Middle frontal gyrus (tissue), 1 donor: ENCODE measurements around the gene POLN.

Experiments
- DNase-seq: peaks from one replicate; pipeline ENCODE4 v3.0.0-alpha.2; 2015; ENCODE audit warnings: low spot score; ENCODE audit errors: extremely low spot score

POLN gene

DNA sequence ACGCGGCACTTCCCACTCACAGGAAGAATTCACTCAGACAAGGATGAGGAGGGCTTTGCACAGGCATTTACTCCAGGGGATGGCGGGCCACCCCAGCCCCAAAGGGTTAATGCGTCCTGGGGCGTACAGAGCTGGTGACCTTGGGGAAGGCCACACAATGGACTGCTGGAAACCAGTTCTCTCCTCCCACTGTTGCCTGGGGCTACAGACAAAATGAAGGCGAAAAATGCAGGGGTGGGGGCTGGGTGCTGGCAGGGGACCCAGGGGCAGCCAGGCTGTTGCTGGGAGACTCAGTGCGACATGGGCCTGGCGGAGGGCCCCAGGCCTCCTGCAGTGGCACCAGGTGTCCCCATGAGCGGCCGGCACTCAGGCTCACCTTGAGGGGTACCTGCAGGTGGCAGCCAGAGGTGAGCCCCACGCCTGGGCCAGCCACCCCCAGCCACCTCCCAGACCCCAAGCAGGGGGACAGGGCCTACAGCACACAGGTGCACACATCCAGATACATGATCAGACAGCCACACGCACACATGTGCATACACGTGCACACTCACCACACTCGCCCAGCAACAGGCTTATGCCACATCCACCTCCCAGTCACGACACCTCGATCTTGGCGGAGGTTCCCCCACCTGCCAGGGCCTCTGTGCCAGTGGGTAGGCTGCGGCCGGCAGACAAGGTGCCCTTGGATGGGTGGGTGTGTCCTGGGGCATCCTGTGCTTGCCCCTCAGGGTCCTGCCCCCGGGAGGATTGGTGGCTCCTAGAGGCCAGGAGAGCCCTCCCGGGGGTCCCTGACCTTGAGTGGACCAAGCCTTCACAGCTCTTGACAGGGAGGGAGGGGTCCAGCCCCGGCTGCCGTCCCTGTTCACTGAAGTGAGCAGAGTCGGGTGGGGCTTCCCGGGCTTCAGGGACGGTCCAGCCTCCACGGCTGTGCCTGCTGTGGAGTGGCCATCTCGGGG lies 169.7 kb downstream of the POLN start:
- DNase-seq: no peak

DNA sequence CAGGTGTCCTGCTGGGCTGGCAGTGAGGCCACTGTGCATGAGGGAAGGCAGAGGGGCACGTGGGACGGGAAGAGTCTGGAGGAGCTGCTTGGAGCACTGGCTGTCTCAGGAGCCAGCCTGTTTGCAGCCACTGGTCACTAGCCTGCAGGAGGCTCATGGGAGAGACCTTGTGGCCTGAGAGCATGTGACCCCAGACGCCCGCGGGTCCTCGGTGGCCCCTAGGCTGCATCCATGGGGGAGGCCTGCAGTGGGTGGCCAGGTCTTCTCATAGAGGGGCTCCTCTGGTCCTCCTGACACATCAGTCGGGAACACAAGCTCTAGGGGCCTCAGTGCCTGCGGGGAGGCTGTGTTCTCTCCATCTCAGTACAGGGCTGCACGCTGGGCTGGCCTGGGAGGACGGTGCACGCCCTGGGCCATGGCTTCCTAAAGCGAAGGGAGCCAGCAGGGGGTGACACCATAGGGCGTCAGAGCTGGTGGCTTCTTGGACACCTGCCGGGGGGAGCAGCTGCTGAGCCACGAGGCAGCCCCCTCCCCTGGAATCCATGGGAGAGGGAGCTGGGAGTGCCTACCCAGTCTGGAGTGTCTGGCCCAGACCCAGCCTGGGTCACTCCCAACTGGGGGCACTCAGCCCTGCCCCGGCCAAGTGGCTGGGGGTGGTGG lies 170.5 kb downstream of the POLN start:
- DNase-seq: no peak

DNA sequence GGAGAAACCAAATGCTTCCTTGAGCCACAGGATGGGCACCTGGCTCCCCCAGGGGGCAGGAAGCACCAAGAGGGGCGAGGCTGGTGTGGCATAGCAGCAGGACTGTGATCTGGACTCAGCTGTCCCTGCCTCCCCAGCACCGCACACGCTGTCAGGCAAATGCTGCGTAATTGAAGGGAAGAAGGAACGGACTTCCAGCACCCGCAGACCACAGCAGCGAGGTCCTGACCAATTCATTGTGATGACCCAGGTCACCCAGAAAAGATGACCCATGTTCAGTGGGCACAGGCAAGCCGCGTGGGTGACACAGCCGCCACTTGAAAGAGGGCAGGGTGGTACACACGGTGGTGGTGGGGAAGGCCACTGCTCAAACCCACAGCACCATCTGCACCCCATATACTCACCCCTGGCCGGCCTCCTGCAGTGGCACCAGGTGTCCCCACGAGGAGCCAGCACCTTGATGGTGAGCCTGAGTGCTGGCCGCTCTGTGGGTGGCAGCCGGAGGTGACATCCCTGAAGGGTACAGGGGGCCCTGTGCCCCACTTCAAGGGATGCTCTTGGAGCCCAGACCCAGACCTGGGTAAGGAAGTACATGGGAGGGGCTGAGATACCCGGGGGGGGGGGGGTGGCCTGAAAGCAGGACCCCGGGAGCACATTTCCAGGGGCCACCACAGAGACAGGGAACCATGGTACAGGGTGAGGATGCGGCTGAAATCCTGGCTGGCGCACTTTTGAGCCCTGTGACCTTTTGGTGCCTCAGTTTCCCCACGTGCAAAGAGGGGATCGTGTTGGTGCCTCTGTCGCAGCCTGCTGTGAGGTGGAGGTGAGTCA lies 171.3 kb downstream of the POLN start:
- no peak for DNase-seq

DNA sequence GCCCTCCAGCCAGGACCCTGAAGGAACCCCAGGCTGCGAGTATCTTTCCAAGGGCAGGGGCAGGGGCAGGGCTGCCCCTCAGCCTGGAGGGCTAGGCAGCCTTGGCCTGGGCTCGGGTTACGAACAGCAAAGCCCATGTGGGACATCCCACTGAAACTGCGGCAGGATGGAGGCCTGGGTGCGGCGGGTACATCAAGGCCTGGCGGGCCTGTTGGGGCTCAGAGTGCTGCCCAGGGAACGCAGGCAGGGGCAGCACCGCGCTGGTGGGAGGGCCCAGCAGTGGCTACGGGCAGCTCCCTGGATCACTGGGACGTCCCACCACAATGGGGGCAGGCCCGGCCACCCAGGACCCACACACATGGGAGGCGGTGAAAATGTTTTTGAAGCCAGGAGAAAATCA lies 171.9 kb downstream of the POLN start:
- DNase-seq: no peak

GRCh38 chr4:2069161-2069971 lies 172.6 kb downstream of the POLN start:
- DNase-seq: no peak

- DNase-seq: no peak
Observed at GRCh38 chr4:2068566-2068965, 173.4 kb downstream of the POLN start.

GRCh38 chr4:2068198-2068470 lies 173.8 kb downstream of the POLN start:
- DNase-seq: no peak

GRCh38 chr4:2067446-2068197 lies 174.3 kb downstream of the POLN start:
- peak; percentile 6 for DNase-seq

DNA sequence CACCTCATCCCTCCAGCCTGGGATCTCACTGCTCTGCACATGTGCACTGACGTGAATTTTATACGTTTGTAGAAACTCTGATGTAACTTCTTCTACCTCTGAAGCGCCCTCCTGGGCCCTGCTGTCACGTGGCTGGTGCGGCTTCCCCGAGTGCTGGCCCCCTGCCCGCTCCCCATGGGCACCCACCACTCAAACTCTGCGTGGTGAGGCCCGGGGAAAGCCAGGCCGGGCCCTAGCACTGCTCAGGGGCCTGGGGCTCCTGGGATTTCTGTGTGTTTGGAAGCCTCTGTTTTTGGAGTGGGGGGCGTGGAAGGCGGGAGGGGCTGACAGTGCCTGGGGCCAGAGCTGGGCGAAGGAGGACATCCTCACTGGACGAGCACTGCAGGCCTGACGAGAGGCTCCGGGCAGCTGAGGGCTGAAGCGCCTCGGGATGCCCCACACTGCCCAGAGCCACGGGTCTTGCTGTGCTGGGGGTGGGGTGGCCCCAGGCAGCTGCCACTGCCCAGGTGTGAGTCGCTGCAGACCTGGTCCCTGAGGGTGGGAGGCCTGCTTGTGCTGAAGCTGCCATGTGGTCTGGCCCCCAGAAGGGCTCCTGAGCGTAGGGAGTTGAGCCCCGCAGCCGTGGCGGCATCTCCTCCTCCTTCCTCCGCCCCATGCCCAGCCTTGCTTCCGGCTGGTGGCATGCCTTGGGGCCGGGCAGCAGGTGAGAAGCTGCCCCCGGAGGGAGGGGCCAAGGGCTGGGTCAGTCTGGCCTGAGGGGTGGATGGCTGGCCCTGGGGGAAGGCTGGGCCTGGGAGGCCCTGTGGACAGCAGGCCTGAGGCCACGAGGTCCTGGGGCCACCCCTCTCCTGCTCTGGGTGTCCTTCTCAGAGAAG lies 175.1 kb downstream of the POLN start:
- DNase-seq: no peak

- no peak for DNase-seq
Observed at GRCh38 chr4:2066011-2066551, 175.8 kb downstream of the POLN start.

GRCh38 chr4:2065106-2065930 lies 176.6 kb downstream of the POLN start:
- DNase-seq: no peak

DNA sequence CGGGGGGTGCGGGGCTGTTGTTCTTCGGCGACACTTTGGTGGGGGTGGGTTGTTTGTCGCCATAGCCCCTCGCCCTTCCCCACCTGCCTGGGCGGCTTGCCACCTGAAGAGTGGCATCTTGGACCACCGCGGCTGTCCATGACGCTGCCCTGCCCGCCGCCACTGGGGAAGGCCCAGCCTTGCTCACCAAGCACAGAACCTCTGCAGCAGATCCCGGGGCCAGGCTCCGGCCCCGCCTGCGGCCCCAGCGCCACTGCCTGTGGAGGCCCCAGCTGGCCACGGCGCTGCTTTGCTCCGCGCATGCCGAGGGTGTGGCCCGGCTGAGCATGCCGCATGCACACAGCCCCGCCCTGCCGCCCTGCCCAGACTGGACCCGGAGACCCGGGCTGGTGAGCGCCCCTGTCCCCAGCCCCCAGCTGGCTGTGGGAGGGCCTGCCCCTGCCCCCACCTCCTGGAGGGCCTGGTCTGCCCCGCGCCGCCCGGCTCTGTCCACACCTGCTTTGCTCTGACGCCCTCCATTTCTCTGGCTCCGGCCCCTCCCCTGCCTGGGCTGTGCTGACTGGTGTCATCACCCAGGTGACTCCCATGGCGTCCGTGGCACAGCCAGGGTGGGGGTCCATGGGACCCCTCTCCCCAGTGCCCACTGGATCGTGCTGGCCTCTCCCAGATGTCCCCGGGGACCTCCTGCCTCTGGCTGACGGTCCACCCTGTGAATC lies 177.5 kb downstream of the POLN start:
- DNase-seq: no peak

- DNase-seq: no peak
Observed at GRCh38 chr4:2063557-2064275, 178.2 kb downstream of the POLN start.

DNA sequence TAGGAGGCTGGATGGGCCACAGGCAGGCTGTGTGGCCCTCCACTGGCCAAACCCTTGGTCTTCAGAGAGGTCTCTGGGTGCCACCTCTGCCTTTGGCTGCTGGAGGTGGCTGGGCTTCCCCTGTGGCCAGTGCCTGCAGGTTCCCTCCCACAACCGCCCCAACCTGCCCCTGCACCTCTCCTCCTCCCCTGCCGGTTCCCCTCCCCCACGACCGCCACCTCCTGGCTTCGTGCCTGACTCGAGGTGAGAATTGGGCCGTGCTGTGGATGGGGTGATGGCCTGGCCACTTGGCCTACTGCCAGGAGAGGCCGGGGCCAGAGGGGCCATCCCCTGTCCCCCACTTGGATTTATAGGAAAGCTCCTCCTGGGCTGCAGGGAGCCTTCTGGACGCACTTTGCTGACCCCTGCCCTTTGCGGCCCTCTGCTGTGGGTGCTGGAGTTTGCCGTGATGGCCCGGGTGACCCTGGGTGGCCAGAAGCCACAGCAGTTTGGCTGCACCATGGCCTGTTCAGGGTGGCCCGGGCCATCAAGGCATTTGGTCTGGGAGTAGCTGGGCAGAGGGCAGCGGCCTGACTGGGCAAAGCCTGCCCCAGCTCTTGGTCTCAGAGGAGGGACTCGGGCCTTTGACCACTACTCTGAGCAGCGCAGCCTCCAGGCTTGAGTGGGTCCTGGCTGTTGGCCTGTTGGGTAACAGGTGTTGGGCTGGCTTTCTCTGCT lies 179.0 kb downstream of the POLN start:
- DNase-seq: no peak

DNA sequence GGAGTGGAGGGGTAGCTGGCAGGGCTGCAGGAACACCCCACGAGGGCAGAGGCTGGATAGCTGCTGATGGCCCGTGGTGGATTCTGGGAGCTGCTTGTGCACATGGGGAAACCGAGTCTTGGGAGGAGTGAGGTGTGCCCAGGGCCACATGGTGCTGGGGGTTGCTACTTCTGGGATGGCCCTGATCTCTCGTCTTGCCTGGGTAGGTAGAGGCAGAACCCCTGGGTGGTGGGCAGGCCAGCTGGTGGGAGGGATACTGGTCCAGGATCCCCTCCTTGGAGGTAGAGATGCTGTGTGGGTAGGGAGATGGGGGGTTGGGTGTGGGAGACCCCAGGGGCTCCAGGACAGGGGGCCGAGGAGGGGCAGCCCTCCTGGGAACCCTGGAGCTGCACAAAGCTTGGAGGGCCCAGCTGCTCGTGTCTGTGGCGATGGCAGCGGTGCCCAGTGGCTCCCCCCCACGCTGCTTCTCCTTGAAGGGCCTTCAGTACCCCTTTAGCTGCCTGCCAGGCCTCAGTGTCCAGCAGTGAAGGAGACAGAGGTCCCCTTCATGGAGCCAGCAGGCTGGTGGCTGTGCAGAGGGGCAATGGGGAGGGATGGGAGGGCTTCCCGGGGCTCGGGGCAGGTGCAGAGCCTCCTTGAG lies 179.6 kb downstream of the POLN start:
- DNase-seq: no peak
